ENCODE results near the gene C3orf38. TPM values are rescaled to one million over a fixed set of nuclear protein-coding genes. Genes with fewer than 3 reads are reported as not detected.
A peak's percentile ranks its signal among the peaks of the same experiment; 100 is the strongest.

Gene C3orf38
- total and polyA plus RNA-seq, 2 experiments from 2014 or later, result 22.2 to 30.5 TPM

GRCh38 chr3:88148651-88149050 lies 1.1 kb upstream of the C3orf38 start:
- Histone ChIP-seq H3K4me2 (peak overlapping the region; percentile 88), H3K4me3 (peak overlapping the region; percentile 94), H3F3A (replicated peaks; ENCODE audit: low read depth) (no peaks in the 10 kb centered on the region), H3K79me2 (replicated peaks; ENCODE audit: insufficient read depth) (peaks cover 70% of the 10 kb centered on the region), H2AFZ (peak overlapping the region; percentile 98), H3K27ac (ENCODE audit: low read depth) (peak overlapping the region; percentile 99), H3K4me1 (ENCODE audit: insufficient read depth) (peaks cover 11% of the 10 kb centered on the region; the same call in 1 of the 2 replicates), H3K36me3 (ENCODE audit: insufficient read depth) (peaks cover 8% of the 10 kb centered on the region), H3K27me3 (ENCODE audit: insufficient read depth) (no peaks in the 10 kb centered on the region), H3K9me2 (ENCODE audit: insufficient read depth) (no peaks in the 10 kb centered on the region), H4K20me1 (replicated peaks; ENCODE audit: insufficient read depth) (no peaks in the 10 kb centered on the region; the same call in 1 of the 2 replicates)
- Mint-ChIP-seq H3K27ac (peak overlapping the region; percentile 99), H3K27me3 (ENCODE audit: insufficient read depth, low read depth, poor library complexity) (peaks cover 10% of the 10 kb centered on the region), H3K4me3 (peak overlapping the region; percentile 98), H3K4me1 (peaks cover 18% of the 10 kb centered on the region), H3K36me3 (ENCODE audit: low read depth) (peaks cover 11% of the 10 kb centered on the region; the same call in 2 of the 3 replicates), H3K9me3 (no peaks in the 10 kb centered on the region)
- TF ChIP-seq, protein P1, sequence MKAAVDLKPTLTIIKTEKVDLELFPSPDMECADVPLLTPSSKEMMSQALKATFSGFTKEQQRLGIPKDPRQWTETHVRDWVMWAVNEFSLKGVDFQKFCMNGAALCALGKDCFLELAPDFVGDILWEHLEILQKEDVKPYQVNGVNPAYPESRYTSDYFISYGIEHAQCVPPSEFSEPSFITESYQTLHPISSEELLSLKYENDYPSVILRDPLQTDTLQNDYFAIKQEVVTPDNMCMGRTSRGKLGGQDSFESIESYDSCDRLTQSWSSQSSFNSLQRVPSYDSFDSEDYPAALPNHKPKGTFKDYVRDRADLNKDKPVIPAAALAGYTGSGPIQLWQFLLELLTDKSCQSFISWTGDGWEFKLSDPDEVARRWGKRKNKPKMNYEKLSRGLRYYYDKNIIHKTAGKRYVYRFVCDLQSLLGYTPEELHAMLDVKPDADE (IDR thresholded peaks at IDR 0.05), result no peak
- TF ChIP-seq CREB1 (CRISPR knock-in tag; IDR thresholded peaks at IDR 0.05; ENCODE audit: low read depth), result no peak
- no peak for TF ChIP-seq REST (IDR thresholded peaks at IDR 0.05; ENCODE audit: unreplicated experiment)
- ATAC-seq (no peak), DNase-seq (ENCODE audit: low spot score) (no peak)

DNA sequence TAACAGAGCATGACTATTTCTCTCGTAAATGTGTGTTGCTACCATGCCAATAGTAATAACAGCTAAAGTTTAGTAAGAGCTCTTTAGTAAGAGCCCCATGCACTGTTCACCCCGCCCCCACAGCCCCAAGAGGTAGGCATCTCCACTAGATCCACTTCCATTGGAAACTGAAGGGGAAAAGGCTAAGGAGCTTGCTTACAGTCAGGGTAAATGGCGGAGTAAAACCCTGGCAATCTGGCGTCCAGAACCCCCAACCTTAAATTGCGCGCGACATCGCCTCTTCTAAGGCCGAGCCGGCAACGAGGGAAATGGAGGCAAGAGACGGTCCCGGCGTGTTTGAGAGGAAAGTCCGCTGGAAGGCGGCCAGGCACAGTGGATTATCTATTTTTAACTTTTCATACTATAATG lies 654 bp upstream of the C3orf38 start:
- Histone ChIP-seq H2AFZ (peak overlapping the region; percentile 98), H3K27me3 (ENCODE audit: insufficient read depth) (no peaks in the 10 kb centered on the region), H3K9me2 (ENCODE audit: insufficient read depth) (no peaks in the 10 kb centered on the region), H3K36me3 (ENCODE audit: insufficient read depth) (peaks cover 13% of the 10 kb centered on the region), H4K20me1 (replicated peaks; ENCODE audit: insufficient read depth) (no peaks in the 10 kb centered on the region; the same call in 1 of the 2 replicates), H3K27ac (ENCODE audit: low read depth) (peak overlapping the region; percentile 99), H3F3A (replicated peaks; ENCODE audit: low read depth) (no peaks in the 10 kb centered on the region), H3K79me2 (replicated peaks; ENCODE audit: insufficient read depth) (peaks cover 75% of the 10 kb centered on the region), H3K4me3 (peak overlapping the region; percentile 94), H3K4me2 (peak overlapping the region; percentile 88), H3K4me1 (ENCODE audit: insufficient read depth) (peaks cover 11% of the 10 kb centered on the region; the same call in 1 of the 2 replicates)
- TF ChIP-seq CTCF (conservative IDR thresholded peaks at IDR 0.05; ENCODE audit: low read depth in 2 of 2), result no peak
- TF ChIP-seq EZH2phosphoT487 (IDR thresholded peaks at IDR 0.05; ENCODE audit: unreplicated experiment), result no peak
- TF ChIP-seq NANOG (IDR thresholded peaks at IDR 0.05; ENCODE audit: borderline replicate concordance), result no peak
- TF ChIP-seq CREB1 (CRISPR knock-in tag; IDR thresholded peaks at IDR 0.05; ENCODE audit: low read depth), result no peak
- TF ChIP-seq JUNB (IDR thresholded peaks at IDR 0.05; ENCODE audit: unreplicated experiment), result no peak
- TF ChIP-seq, protein P1 (IDR thresholded peaks at IDR 0.05), result no peak
- TF ChIP-seq REST (IDR thresholded peaks at IDR 0.05; ENCODE audit: unreplicated experiment), result no peak
- no peak for TF ChIP-seq STAT1 (IDR thresholded peaks at IDR 0.05; ENCODE audit: unreplicated experiment)
- no peak for TF ChIP-seq EZH2 (IDR thresholded peaks at IDR 0.05; ENCODE audit: low read depth, unreplicated experiment)
- TF ChIP-seq ZNF331 (CRISPR knock-in tag; IDR thresholded peaks at IDR 0.05; ENCODE audit: low read depth), result no peak
- Mint-ChIP-seq H3K27me3 (ENCODE audit: insufficient read depth, low read depth, poor library complexity) (peaks cover 10% of the 10 kb centered on the region), H3K9me3 (no peaks in the 10 kb centered on the region), H3K4me3 (peak overlapping the region; percentile 98), H3K36me3 (ENCODE audit: low read depth) (peaks cover 14% of the 10 kb centered on the region; the same call in 2 of the 3 replicates), H3K4me1 (peaks cover 18% of the 10 kb centered on the region), H3K27ac (peak overlapping the region; percentile 99)
- ATAC-seq (peak; percentile 25), DNase-seq (ENCODE audit: low spot score) (peak; percentile 57)

All from GM23338 (cell line).